ENCODE data around the gene SLC25A19. TPM values are rescaled to one million over a fixed set of nuclear protein-coding genes. Genes with fewer than 3 reads are reported as not detected.
A peak's percentile ranks its signal among the peaks of the same experiment; 100 is the strongest.

Gene SLC25A19
- total RNA-seq, 4 donors from 2014 or later: 4.7 to 59.9 (median 10.1) TPM

DNA sequence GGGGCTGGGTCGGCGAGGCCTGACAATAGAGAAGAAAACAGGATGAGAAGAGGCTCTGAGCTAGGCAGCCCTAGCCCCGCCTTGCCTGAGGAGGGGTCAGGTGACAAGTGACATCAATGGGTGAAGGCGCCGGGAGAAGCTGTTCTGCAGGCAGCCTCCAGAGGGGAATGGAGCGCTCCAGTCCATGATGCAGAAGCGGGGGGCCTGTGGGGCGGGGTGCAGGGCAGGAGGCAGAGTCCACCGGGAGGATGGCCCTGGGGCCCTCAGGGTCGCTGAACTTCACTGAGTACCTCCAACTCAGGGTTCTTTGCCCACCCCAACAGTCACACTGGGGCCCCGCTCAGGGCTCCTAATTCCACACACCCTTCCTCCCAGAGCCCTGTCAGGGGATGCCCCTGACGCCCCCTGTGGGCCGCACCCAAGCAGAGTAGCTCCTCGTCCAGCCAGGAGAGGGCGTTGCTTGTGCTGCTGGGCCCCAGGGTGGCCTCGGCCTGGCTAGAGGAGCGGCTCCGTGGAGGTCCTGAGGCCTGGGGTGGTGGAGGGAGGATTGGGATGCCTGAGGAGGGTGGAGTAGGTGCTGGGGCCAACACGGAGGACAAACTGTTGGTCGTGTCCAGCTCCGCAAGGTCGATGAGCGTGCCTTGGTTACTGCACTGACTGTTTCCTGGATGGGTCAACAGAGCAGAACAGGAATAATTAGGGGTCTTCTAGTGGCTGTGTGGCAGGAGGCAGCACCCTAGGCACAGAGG, 48.7 kb downstream of the SLC25A19 start:
- H3K4me1 ChIP-seq: no peaks in the 10 kb centered on the region
- H3K27ac ChIP-seq: no peak overlapping the region
- no peaks in the 10 kb centered on the region for H3K9me3 ChIP-seq
- intact Hi-C loops (cut with DNase I; ENCODE audit: low total_unique reads): no loop called here
- H3K27me3 ChIP-seq: no peaks in the 10 kb centered on the region
- H3K4me3 ChIP-seq: no peak overlapping the region
- no peaks in the 10 kb centered on the region for H3K36me3 ChIP-seq
- no peak for DNase-seq
- no peak for TF ChIP-seq POLR2A (IDR thresholded peaks at IDR 0.05)
- TF ChIP-seq, protein P1, sequence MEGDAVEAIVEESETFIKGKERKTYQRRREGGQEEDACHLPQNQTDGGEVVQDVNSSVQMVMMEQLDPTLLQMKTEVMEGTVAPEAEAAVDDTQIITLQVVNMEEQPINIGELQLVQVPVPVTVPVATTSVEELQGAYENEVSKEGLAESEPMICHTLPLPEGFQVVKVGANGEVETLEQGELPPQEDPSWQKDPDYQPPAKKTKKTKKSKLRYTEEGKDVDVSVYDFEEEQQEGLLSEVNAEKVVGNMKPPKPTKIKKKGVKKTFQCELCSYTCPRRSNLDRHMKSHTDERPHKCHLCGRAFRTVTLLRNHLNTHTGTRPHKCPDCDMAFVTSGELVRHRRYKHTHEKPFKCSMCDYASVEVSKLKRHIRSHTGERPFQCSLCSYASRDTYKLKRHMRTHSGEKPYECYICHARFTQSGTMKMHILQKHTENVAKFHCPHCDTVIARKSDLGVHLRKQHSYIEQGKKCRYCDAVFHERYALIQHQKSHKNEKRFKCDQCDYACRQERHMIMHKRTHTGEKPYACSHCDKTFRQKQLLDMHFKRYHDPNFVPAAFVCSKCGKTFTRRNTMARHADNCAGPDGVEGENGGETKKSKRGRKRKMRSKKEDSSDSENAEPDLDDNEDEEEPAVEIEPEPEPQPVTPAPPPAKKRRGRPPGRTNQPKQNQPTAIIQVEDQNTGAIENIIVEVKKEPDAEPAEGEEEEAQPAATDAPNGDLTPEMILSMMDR (IDR thresholded peaks at IDR 0.05): peak in 3 of 4 experiments; percentile 8 to 32 (median 14)

DNA sequence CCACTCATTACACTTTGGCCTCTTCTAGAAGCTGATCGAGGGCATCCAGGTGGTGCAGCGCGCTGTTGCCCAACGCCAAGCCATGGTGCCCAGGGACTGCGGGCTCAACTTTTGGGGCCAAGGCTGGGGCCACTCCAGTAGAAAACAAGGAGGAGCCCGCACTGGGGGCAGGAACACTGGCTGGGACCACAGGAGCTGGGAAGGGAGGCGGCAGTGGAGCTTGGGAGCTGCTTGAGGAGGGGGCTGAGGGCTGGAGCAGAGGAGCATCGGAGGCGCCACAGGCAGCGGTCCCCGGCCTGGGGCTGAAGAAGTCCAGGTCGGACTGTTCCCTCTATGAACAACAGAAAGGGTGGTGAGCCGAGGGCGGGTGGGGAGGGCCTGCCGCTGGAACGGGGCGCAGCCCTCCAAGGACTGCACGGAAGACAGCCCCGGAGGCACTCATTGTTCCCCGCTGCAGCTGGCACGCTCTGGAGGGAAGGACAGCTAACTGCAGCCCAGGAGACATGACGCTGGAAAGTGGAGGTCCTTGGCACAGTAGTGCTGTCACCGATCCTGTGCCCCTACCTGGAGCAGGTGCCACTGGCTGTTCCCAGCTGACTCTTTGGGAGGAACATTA, 49.3 kb downstream of the SLC25A19 start:
- no peak overlapping the region for H3K27ac ChIP-seq
- intact Hi-C loops (cut with DNase I; ENCODE audit: low total_unique reads): no loop called here
- DNase-seq: no peak
- H3K9me3 ChIP-seq: no peaks in the 10 kb centered on the region
- H3K36me3 ChIP-seq: no peaks in the 10 kb centered on the region
- TF ChIP-seq, protein P1 (IDR thresholded peaks at IDR 0.05): no peak
- TF ChIP-seq POLR2A (IDR thresholded peaks at IDR 0.05): no peak
- H3K4me1 ChIP-seq: no peaks in the 10 kb centered on the region
- no peaks in the 10 kb centered on the region for H3K27me3 ChIP-seq
- H3K4me3 ChIP-seq: no peak overlapping the region

DNA sequence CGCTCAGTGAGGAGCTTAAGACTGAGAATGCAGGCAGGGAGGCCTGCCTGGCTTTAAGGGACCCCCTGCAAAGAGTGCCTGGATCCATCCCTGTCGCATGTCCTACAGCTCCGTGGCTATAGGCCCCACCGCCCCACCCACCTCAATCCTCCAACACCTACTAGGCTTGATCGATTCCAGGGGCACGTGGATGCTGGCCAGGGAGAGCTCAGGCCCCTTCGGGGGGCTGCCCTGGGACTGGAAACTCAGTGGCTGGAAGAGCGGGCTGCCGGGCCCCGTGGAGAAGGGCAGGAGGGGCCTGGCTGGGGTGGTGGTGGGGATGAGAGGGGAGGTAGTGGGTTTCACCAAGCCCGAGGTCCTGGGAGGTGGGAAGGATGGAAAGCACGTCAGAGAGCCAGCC, 50.0 kb downstream of the SLC25A19 start:
- Histone ChIP-seq H3K4me1 (no peaks in the 10 kb centered on the region), H3K27me3 (no peaks in the 10 kb centered on the region), H3K4me3 (no peak overlapping the region), H3K9me3 (no peaks in the 10 kb centered on the region), H3K36me3 (no peaks in the 10 kb centered on the region), H3K27ac (peak overlapping the region in 1 of 2 donors; percentile 33)
- no peak for DNase-seq
- intact Hi-C loops (cut with DNase I; ENCODE audit: low total_unique reads): no loop called here
- TF ChIP-seq, protein P1 (IDR thresholded peaks at IDR 0.05): no peak
- no peak for TF ChIP-seq POLR2A (IDR thresholded peaks at IDR 0.05)

DNA sequence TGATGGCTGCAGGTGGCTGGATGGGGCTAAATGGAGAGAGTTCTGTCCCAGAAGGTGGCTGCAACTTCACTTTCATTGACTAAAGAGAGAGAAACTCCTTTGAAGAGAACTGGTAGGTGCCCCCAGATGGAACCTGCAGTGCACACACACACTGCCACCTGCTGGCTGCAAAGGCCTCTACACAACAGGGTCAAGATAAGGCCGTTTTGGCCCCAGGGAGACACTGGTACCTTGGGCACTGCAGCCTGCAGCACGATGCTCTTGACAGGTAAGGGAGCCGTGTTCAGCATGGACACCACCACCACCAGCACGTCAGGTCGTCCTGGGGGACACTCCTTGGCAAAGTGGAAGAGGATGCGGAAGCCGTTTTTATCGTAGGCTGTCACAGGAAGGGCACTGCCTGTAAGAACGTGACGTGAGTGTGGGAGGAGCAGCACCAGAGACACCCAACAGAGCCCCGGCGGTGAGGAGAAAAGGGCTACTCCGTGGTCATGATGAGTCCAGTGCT, 50.5 kb downstream of the SLC25A19 start:
- no peak for TF ChIP-seq POLR2A (IDR thresholded peaks at IDR 0.05)
- TF ChIP-seq, protein P1 (IDR thresholded peaks at IDR 0.05): peak; percentile 52 to 77 (median 70)
- intact Hi-C loops (cut with DNase I; ENCODE audit: low total_unique reads): no loop called here
- Histone ChIP-seq H3K27ac (peak overlapping the region in 1 of 2 donors; percentile 33), H3K36me3 (no peaks in the 10 kb centered on the region), H3K4me1 (no peaks in the 10 kb centered on the region), H3K27me3 (no peaks in the 10 kb centered on the region), H3K4me3 (no peak overlapping the region), H3K9me3 (no peaks in the 10 kb centered on the region)
- peak; percentile 55 to 58 for DNase-seq

DNA sequence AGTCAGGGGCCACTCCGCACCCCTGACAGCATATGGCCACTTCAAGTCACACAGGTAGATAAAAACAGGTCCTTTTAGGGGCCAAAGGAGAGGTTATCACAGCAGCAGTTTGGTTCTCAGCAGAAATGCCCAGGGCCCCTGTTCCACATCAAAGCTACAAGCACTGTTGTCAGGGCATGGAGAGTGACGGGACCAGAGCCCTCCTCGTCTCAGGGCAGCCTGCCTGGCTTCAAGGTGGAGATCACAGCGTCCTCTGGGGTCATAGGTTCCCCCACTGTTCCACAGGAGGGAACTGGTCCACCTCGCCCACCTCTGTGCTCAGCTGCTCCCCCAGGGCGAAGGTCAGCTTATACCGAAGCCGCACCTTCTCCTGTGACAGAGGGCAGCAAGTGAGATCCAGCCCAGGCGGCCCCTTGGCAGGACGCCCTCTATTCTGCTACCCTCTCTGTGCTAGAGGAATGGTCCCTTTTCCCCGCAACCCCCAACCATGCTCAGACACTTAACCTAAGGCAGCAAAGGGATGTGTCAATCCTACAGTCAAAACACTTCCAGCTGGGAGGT, 51.1 kb downstream of the SLC25A19 start:
- Histone ChIP-seq H3K9me3 (no peaks in the 10 kb centered on the region), H3K4me1 (no peaks in the 10 kb centered on the region), H3K4me3 (no peak overlapping the region), H3K27ac (no peak overlapping the region), H3K27me3 (no peaks in the 10 kb centered on the region), H3K36me3 (no peaks in the 10 kb centered on the region)
- DNase-seq: no peak
- TF ChIP-seq, protein P1 (IDR thresholded peaks at IDR 0.05): no peak
- no peak for TF ChIP-seq POLR2A (IDR thresholded peaks at IDR 0.05)
- intact Hi-C loops (cut with DNase I; ENCODE audit: low total_unique reads): no loop called here

Data from uterus (tissue), 4 donors.